Upper lobe of right lung (tissue), 1 donor: ENCODE results near the gene PDE3A. TPM values are rescaled to one million over a fixed set of nuclear protein-coding genes. Genes with fewer than 3 reads are reported as not detected.

Source experiments
- ATAC-seq: fragments of 200-7000 bp; cut with Tn5 transposase; one replicate; pipeline ENCODE4 v1.9.1; 2020; ENCODE audit warnings: mild to moderate bottlenecking, moderate library complexity
- DNase-seq: peaks from one replicate; pipeline ENCODE4 v3.0.0-alpha.2; 2020
- H3K27ac ChIP-seq: fragments of 200-600 bp; one replicate; pipeline ENCODE4 v1.8.0; 2022
- H3K27me3 ChIP-seq: fragments of 200-600 bp; one replicate; pipeline ENCODE4 v1.8.0; 2022; ENCODE audit warnings: mild to moderate bottlenecking
- H3K36me3 ChIP-seq: fragments of 200-600 bp; one replicate; pipeline ENCODE4 v1.8.0; 2022
- H3K4me1 ChIP-seq: fragments of 200-600 bp; one replicate; pipeline ENCODE4 v1.8.0; 2022
- H3K4me3 ChIP-seq: fragments of 200-600 bp; one replicate; pipeline ENCODE4 v1.8.0; 2022; ENCODE audit warnings: mild to moderate bottlenecking
- H3K9me3 ChIP-seq: fragments of 200-600 bp; one replicate; pipeline ENCODE4 v1.8.0; 2022
- CTCF ChIP-seq: fragments of 200-600 bp; IDR thresholded peaks from one replicate; pipeline ENCODE4 v1.8.0; 2022; ENCODE audit warnings: antibody characterized with exemption
- intact Hi-C: fragments of 100-400 bp; cut with DNase I; formaldehyde crosslinking; loops from one replicate; pipeline ENCODE4 v1.11.0; 2022
- total RNA-seq: library from RNA; stranded (reverse); fragmentation: NEBNext Ultra II Directional; extraction: Animal tissue kit (Norgen Biotek cat#: 25700); gene quantifications from one replicate; pipeline ENCODE4 v1.2.1, GENCODE V29; 2021
- donor health status: DM: no; HTN: yes; CAD: no; lungs with severe emphysema.

Gene PDE3A
- total RNA-seq, 1 donor from 2014 or later = 8.4 TPM

- Histone ChIP-seq H3K4me1 (no peaks in the 10 kb centered on the region), H3K9me3 (no peaks in the 10 kb centered on the region), H3K27ac (no peak overlapping the region), H3K4me3 (no peak overlapping the region), H3K27me3 (no peaks in the 10 kb centered on the region), H3K36me3 (no peaks in the 10 kb centered on the region)
- ATAC-seq (no peak), DNase-seq (no peak)
- TF ChIP-seq CTCF = no peak
- intact Hi-C loops = no loop called here
Measured at GRCh38 chr12:20345866-20346265, 22.5 kb upstream of the PDE3A start.

DNA sequence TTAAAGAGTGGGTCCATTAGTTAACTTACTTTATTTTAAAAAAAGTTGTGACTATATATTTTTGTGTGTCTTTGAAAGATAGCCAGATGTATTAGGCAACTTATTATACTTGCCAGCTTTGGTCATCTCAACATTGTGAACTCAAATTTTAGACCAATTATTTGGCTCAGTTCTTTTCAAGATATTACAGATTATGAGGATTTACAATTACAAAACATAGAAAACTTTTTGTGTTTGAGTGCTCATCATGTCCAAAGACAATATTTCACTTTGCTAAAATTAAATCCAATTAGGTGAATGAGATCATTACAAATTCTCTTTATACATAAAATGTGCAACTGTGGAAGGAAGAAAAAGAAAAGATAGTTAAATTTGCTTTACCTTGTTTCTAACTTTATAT is 18.3 kb upstream of the PDE3A start:
- H3K27me3 ChIP-seq = no peaks in the 10 kb centered on the region
- DNase-seq = no peak
- H3K4me1 ChIP-seq = no peaks in the 10 kb centered on the region
- no peaks in the 10 kb centered on the region for H3K36me3 ChIP-seq
- intact Hi-C loops = no loop called here
- no peak for ATAC-seq
- H3K4me3 ChIP-seq = no peak overlapping the region
- no peak overlapping the region for H3K27ac ChIP-seq
- H3K9me3 ChIP-seq = no peaks in the 10 kb centered on the region
- no peak for TF ChIP-seq CTCF

- Histone ChIP-seq H3K27me3 (no peaks in the 10 kb centered on the region), H3K27ac (no peak overlapping the region), H3K9me3 (no peaks in the 10 kb centered on the region), H3K36me3 (no peaks in the 10 kb centered on the region), H3K4me3 (no peak overlapping the region), H3K4me1 (no peaks in the 10 kb centered on the region)
- no peak for ATAC-seq
- no peak for DNase-seq
- TF ChIP-seq CTCF = no peak
- intact Hi-C loops = no loop called here
Measured at GRCh38 chr12:20350495-20350894, 17.8 kb upstream of the PDE3A start.

GRCh38 chr12:20351406-20351805 is 16.9 kb upstream of the PDE3A start:
- no peak overlapping the region for H3K4me3 ChIP-seq
- intact Hi-C loops = no loop called here
- ATAC-seq (no peak), DNase-seq (no peak)
- H3K36me3 ChIP-seq = no peaks in the 10 kb centered on the region
- H3K27me3 ChIP-seq = no peaks in the 10 kb centered on the region
- H3K4me1 ChIP-seq = no peaks in the 10 kb centered on the region
- TF ChIP-seq CTCF = no peak
- no peak overlapping the region for H3K27ac ChIP-seq
- no peaks in the 10 kb centered on the region for H3K9me3 ChIP-seq

GRCh38 chr12:20356048-20356447 is 12.3 kb upstream of the PDE3A start:
- no peak for TF ChIP-seq CTCF
- intact Hi-C loops = no loop called here
- Histone ChIP-seq H3K27me3 (no peaks in the 10 kb centered on the region), H3K9me3 (no peaks in the 10 kb centered on the region), H3K4me1 (no peaks in the 10 kb centered on the region), H3K27ac (no peak overlapping the region), H3K4me3 (no peak overlapping the region), H3K36me3 (no peaks in the 10 kb centered on the region)
- ATAC-seq (no peak), DNase-seq (no peak)

- H3K36me3 ChIP-seq = no peaks in the 10 kb centered on the region
- ATAC-seq (no peak), DNase-seq (no peak)
- TF ChIP-seq CTCF = no peak
- H3K9me3 ChIP-seq = no peaks in the 10 kb centered on the region
- intact Hi-C loops = no loop called here
- H3K4me1 ChIP-seq = no peaks in the 10 kb centered on the region
- H3K4me3 ChIP-seq = no peak overlapping the region
- H3K27me3 ChIP-seq = no peaks in the 10 kb centered on the region
- H3K27ac ChIP-seq = no peak overlapping the region
Measured at GRCh38 chr12:20360407-20360806, 7.9 kb upstream of the PDE3A start.
